Glutamatergic neuron (in vitro differentiated cells): ENCODE data around the gene ADPGK. TPM values are rescaled to one million over a fixed set of nuclear protein-coding genes. Genes with fewer than 3 reads are reported as not detected.
"Not testable (repeated sequence)": the region's sequence is repeated elsewhere in the genome, so short reads cannot be mapped to it uniquely, and the experiment has no call there.

Experiments used
- DNase-seq: peaks from one replicate; pipeline ENCODE4 v3.0.0; 2022
- H3K27ac Mint-ChIP-seq: one replicate; pipeline ENCODE4 v1.8.0; 2020; ENCODE audit warnings: mild to moderate bottlenecking, mixed read lengths, inconsistent platforms; ENCODE audit not compliant: unreplicated experiment
- H3K27me3 Mint-ChIP-seq: one replicate; pipeline ENCODE4 v1.8.0; 2020; ENCODE audit warnings: mild to moderate bottlenecking, moderate library complexity, mixed read lengths, inconsistent platforms; ENCODE audit not compliant: unreplicated experiment
- H3K36me3 Mint-ChIP-seq: one replicate; pipeline ENCODE4 v1.8.0; 2020; ENCODE audit warnings: mild to moderate bottlenecking, mixed read lengths, inconsistent platforms; ENCODE audit not compliant: unreplicated experiment
- H3K4me1 Mint-ChIP-seq: one replicate; pipeline ENCODE4 v1.8.0; 2020; ENCODE audit warnings: mild to moderate bottlenecking, low read depth, mixed read lengths, inconsistent platforms; ENCODE audit not compliant: unreplicated experiment
- H3K4me3 Mint-ChIP-seq: one replicate; pipeline ENCODE4 v1.8.0; 2020; ENCODE audit warnings: mild to moderate bottlenecking, mixed read lengths, inconsistent platforms; ENCODE audit not compliant: unreplicated experiment
- H3K9me3 Mint-ChIP-seq: one replicate; pipeline ENCODE4 v1.8.0; 2020; ENCODE audit warnings: mild to moderate bottlenecking, moderate library complexity, mixed read lengths, inconsistent platforms; ENCODE audit not compliant: unreplicated experiment
- total RNA-seq: library from RNA; stranded (reverse); fragmentation: NEBNext Ultra II Directional; extraction: Animal tissue kit (Norgen Biotek cat#: 25700); gene quantifications from one replicate; pipeline ENCODE4 v1.2.1, GENCODE V29; 2021; ENCODE audit not compliant: unreplicated experiment
- TF ChIP-seq, protein P1 (sequence below): fragments of 200-600 bp; sonication (generic); IDR thresholded peaks from one replicate; pipeline ENCODE4 v1.5.0; 2021; ENCODE audit not compliant: partially characterized antibody, unreplicated experiment

The ADPGK gene
- total RNA-seq, 1 donor from 2014 or later: 33.5 TPM

DNA sequence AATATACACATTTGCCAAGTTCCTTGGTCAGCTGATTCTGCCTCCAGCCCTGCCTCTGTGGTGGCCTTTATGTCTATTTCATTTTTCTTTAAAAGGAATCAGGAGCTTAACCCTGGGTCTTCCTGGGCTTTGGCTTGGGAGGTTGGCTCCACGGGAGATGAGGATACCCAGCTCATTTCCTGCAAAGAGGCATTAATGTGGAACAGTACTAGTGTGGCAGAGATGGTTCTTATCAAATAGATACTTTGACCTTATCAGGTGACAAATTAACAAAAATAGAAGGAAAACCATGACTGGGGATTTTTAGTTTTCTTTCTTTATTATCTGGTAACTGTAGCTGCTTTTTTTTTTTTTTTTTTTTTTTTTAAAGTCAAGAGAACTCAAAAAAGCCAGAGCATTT lies 54.7 kb downstream of the ADPGK start:
- Mint-ChIP-seq H3K36me3 (no peaks in the 10 kb centered on the region), H3K27me3 (no peaks in the 10 kb centered on the region), H3K9me3 (no peaks in the 10 kb centered on the region), H3K4me1 (no peaks in the 10 kb centered on the region), H3K27ac (no peak overlapping the region), H3K4me3 (no peak overlapping the region)
- DNase-seq: no peak
- TF ChIP-seq, protein P1, sequence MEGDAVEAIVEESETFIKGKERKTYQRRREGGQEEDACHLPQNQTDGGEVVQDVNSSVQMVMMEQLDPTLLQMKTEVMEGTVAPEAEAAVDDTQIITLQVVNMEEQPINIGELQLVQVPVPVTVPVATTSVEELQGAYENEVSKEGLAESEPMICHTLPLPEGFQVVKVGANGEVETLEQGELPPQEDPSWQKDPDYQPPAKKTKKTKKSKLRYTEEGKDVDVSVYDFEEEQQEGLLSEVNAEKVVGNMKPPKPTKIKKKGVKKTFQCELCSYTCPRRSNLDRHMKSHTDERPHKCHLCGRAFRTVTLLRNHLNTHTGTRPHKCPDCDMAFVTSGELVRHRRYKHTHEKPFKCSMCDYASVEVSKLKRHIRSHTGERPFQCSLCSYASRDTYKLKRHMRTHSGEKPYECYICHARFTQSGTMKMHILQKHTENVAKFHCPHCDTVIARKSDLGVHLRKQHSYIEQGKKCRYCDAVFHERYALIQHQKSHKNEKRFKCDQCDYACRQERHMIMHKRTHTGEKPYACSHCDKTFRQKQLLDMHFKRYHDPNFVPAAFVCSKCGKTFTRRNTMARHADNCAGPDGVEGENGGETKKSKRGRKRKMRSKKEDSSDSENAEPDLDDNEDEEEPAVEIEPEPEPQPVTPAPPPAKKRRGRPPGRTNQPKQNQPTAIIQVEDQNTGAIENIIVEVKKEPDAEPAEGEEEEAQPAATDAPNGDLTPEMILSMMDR: no peak

- H3K4me3 Mint-ChIP-seq, DNase-seq, H3K27ac Mint-ChIP-seq, H3K9me3 Mint-ChIP-seq, H3K27me3 Mint-ChIP-seq, H3K36me3 Mint-ChIP-seq, H3K4me1 Mint-ChIP-seq: not testable (repeated sequence)
Measured at GRCh38 chr15:72728249-72728648, 55.3 kb downstream of the ADPGK start.

DNA sequence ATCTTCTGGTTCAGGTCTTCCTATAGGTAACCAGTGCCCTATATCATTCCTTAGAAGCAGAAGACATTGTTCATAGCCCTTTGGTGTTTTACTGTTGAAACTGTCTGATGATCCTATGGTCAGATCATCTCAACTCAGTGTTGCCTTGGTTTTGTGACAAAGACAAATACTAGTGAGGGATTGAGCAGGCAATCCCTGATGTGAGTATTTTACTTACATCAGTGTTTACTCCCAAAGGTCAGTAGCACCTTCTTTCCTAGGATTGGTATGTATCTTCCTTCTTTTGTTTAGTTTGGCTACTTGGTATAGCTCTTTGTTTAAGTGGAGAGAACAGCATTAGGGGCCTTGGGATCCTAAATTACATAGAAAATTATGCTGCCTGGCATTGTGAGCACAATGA lies 56.4 kb downstream of the ADPGK start:
- Mint-ChIP-seq H3K36me3 (no peaks in the 10 kb centered on the region), H3K9me3 (no peaks in the 10 kb centered on the region), H3K4me1 (no peaks in the 10 kb centered on the region), H3K4me3 (no peak overlapping the region), H3K27ac (no peak overlapping the region), H3K27me3 (no peaks in the 10 kb centered on the region)
- no peak for DNase-seq
- TF ChIP-seq, protein P1: no peak

- H3K4me3 Mint-ChIP-seq, H3K27ac Mint-ChIP-seq, H3K36me3 Mint-ChIP-seq, DNase-seq, H3K9me3 Mint-ChIP-seq, H3K27me3 Mint-ChIP-seq, H3K4me1 Mint-ChIP-seq: not testable (repeated sequence)
Measured at GRCh38 chr15:72725851-72726250, 57.7 kb downstream of the ADPGK start.

DNA sequence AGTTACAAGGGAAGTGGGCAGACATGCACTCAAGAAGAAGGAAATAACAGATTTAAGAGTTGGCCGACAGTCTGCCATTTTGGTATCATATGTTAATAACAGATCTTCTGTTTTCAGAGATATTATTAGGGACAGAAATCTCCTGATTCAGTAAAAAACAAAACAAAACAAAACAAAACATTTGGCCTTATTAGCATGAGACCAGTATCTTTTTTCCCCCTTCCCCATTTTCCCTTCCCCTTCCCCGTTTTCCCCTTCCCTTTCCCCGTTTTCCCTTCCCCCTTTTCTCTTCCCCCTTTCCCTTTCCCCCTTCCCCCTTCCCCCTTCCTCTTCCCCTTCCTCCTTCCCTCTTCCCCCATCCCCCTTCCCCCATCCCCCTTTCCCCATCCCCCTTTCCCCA lies 58.1 kb downstream of the ADPGK start:
- Mint-ChIP-seq H3K9me3 (no peaks in the 10 kb centered on the region), H3K27ac (no peak overlapping the region), H3K4me3 (no peak overlapping the region), H3K36me3 (no peaks in the 10 kb centered on the region), H3K27me3 (no peaks in the 10 kb centered on the region), H3K4me1 (no peaks in the 10 kb centered on the region)
- DNase-seq: no peak
- TF ChIP-seq, protein P1: no peak

- Mint-ChIP-seq H3K9me3 (no peaks in the 10 kb centered on the region), H3K4me1 (no peaks in the 10 kb centered on the region), H3K27me3 (no peaks in the 10 kb centered on the region), H3K4me3 (no peak overlapping the region), H3K27ac (no peak overlapping the region), H3K36me3 (no peaks in the 10 kb centered on the region)
- TF ChIP-seq, protein P1: no peak
- DNase-seq: no peak
Measured at GRCh38 chr15:72724028-72724427, 59.5 kb downstream of the ADPGK start.
